Stimulated activated CD8-positive, alpha-beta memory T cell treated with anti-CD3 and anti-CD28 coated beads, Interleukin-15, amount 100 ng/mL, for 1 hour (primary cell): ENCODE data around the gene IL1F10.

Experiments
- DNase-seq: peaks from one replicate; pipeline ENCODE4 v3.0.0-alpha.2; 2020; ENCODE audit warnings: low read depth

IL1F10 gene

DNA sequence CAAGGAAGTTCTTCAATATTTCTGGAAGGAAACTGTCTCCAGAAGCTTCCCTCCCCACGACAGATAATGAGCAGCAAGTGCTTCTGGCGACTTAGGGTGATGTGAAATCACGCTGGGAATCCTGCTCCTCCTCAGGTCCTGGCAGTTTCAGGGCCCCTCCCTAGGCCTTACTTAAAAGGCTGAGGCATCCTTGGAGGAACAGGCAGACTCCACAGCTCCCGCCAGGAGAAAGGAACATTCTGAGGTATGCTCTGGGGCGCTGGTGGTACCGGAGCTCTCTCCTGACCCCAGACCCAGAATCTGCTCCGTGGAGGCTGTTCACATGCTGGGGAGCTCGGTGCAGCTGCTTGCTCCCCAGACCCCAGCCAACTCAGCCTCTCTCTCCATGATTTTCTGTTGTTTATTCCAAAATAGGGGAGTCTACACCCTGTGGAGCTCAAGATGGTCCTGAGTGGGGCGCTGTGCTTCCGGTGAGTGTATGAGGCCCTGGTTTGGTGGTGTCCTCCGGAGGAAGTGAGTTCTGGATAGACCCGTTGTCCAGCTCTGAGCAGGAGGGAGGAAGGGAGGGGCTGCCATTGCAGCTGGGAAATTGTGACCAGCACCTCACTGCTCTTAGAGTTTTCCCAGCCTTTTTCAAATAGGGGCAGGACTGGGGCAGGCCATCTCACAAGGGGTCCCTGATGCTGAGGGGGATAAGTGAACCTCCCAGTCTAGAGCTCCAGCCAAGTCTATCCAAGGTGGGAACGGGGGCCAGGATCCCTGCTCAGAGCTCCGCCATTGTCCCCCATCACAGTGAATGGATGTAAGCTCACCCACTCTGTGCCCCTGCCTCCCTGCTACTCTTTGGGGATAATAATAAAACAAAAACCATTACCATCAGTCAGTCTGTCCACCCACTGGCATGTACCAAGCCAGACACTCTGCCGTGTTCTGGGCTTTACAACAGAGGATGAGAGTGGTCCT is 8.5 kb upstream of the IL1F10 start, which contains the start of gene IL36RN:
IL36RN (plus strand) TSS at position 201 of the 963 bp plus-strand sequence; CDS start at position 442, 241 bp downstream.
- no peak for DNase-seq

DNA sequence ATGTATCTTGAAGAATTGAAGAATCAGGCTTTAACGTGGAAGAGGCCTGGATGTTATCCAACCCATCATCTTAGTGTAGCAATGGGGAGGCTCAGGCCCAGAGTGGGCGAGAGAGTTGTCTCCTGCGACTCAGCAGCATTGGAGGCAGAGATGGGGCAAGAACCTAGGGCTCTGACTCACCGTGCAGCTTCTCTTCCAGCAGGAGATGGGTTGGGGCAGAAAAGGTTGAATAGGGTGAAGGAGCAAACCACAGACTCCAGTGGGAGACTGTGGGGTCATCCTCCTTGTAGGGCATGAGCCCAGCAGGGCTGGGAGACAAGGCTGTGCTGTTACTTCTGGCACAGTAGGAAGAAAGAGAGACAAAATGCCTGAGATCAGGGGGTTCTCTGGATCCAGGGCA is 7.4 kb upstream of the IL1F10 start:
- DNase-seq = no peak

DNA sequence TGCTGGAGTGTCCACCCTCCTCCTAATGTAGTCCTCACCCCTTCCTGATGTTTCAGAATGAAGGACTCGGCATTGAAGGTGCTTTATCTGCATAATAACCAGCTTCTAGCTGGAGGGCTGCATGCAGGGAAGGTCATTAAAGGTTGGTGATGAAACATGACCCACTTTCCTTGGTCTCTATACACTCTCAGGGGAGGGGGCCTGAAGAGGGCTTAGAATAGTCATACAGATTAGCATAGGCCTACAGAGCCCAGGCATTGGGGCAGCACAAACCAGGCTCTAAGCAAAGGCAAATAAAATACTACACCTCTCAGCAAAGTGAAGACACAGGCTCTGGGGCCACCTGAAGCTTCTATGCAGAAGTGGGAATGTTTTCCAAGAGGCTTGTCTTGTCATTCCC is 7.0 kb upstream of the IL1F10 start:
- no peak for DNase-seq

DNA sequence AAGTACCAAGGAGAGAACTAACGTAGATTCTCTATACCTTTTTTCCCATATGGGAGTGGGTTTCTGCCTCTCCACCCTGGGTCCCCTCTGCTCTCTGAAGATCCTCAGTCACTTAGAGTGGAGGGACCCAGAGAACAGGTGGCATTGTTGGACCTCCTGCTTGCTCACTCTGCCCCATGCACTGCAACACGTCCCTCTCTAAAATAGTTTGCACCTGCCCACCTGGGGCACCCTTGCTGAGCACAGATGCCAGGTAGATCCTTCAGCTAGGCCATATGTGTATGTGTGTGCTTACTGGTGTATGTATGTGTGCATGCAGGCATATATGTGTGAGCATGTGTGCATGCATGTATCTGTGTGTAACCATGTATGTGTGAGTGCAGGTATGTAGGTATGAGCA is 6.5 kb upstream of the IL1F10 start:
- DNase-seq = no peak

DNA sequence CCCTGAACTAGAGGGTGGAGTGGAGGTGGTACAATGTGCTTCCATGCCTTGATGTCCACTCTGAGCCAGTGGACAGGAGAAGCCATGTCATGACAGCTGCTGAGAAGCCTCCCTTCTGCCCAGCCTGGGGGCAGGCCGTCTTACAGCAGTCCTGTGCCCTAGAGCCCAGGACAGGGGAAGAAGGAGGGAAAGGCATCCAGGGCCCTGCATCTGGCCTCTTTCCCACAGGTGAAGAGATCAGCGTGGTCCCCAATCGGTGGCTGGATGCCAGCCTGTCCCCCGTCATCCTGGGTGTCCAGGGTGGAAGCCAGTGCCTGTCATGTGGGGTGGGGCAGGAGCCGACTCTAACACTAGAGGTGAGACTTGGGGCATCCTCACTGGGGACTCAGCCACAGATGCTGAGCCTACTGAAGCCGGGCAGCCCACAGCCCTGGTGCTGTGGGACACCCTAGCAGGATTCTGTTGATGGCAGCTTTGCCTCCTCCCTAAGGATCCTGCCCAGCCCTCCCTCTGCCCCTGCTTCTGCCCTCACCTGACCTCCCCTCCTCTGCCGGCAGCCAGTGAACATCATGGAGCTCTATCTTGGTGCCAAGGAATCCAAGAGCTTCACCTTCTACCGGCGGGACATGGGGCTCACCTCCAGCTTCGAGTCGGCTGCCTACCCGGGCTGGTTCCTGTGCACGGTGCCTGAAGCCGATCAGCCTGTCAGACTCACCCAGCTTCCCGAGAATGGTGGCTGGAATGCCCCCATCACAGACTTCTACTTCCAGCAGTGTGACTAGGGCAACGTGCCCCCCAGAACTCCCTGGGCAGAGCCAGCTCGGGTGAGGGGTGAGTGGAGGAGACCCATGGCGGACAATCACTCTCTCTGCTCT is 5.6 kb upstream of the IL1F10 start:
- DNase-seq = no peak

- DNase-seq = no peak
Observed at GRCh38 chr2:113064281-113064680, 3.5 kb upstream of the IL1F10 start.

DNA sequence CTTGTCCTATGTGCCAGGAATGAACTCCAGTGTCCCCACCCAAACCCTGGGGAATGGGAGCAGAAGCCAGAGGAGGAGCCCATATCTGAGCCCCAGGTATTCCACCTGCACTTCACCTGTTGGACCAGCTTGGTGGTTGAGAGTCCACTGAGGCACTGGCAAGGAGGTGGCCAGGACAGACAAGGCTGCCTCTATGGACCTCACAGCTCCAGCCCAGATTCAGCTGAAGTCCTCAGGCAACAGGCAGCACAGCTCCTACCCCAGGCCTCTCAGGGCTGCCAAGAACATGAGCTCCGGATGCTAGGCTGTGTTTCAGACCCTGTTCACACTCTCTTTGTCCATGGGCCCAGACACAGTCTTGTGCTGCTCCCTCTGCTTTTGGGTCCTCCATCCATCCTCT is 2.9 kb upstream of the IL1F10 start:
- DNase-seq = no peak

DNA sequence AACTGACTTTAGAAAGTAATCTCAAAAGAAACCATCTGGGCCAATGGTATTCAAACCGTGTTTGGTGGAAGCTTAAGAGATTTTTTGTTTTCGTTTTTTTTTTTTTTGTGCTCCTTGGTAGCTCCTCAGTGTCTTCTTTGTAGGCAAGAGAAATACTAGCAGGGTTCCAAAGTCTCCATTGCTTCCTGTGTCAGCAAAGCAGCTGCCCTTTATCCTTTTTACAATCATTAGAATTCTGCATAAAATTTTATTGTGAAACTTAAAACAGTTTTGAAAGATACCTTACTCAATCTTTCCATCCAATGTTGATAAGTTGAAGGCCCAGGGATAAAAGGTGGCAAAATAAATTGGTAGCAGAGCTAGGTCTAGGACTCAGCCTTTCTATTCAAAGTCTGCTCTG is 479 bp downstream of the IL1F10 start:
- DNase-seq = no peak

- no peak for DNase-seq
Observed at GRCh38 chr2:113068706-113069485, 1.1 kb downstream of the IL1F10 start.

GRCh38 chr2:113069676-113070605 is 2.2 kb downstream of the IL1F10 start:
- DNase-seq = no peak

GRCh38 chr2:113070606-113070975 is 2.8 kb downstream of the IL1F10 start:
- no peak for DNase-seq

- DNase-seq = no peak
Observed at GRCh38 chr2:113072584-113072983, 4.8 kb downstream of the IL1F10 start.

GRCh38 chr2:113073325-113073834 is 5.6 kb downstream of the IL1F10 start:
- no peak for DNase-seq

DNA sequence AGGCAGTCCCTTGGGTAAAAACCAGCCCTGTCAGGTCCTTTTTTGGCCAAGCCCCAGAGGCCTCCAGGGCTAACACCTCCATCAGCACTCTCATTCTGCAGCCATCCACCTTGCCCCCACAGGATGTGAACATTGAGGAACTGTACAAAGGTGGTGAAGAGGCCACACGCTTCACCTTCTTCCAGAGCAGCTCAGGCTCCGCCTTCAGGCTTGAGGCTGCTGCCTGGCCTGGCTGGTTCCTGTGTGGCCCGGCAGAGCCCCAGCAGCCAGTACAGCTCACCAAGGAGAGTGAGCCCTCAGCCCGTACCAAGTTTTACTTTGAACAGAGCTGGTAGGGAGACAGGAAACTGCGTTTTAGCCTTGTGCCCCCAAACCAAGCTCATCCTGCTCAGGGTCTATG is 7.3 kb downstream of the IL1F10 start:
- no peak for DNase-seq

DNA sequence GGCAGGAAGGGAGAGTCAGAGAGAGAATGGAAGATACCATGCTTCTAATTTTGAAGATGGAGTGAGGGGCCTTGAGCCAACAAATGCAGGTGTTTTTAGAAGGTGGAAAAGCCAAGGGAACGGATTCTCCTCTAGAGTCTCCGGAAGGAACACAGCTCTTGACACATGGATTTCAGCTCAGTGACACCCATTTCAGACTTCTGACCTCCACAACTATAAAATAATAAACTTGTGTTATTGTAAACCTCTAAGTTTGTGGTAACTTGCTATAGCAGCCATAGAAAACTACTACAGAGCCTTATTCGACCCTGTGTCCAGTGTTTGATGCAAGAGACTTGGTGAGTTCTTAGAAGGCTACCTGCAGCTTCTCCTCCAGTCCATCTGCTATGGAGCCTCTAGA is 7.8 kb downstream of the IL1F10 start:
- no peak for DNase-seq

DNA sequence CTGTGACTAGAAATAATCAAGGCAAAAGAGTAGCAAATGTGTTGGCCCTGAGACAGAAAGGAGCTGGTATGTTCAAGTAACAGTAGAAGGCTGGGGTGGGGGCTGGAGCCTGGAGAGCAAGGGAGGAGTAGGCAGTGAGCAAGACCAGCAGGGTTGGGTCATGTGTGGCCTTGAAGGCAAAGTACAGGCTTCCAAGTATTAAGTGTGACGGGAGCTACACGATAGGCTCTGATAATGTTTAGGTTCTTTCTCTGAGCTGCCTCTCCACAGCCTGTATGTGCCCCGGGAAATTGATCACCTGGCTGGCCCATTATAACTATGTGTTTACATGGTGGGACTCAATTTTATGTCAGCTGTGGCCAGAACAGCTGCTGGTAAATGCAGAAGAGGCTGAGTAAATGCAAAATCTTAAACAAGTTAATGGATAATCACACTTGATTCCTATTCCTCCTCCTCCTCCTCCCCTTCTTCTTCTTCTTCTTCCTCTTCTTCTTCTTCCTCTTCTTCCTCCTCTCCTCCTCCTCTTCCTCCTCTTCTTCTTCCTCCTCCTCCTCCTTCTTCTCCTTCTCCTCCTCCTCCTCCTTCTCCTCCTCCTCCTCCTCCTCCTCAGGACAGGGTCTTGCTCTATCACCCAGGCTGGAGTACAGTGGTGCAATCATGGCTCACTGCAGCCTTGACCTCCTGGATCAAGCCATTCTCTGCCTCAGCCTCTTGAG is 9.3 kb downstream of the IL1F10 start:
- no peak for DNase-seq

DNA sequence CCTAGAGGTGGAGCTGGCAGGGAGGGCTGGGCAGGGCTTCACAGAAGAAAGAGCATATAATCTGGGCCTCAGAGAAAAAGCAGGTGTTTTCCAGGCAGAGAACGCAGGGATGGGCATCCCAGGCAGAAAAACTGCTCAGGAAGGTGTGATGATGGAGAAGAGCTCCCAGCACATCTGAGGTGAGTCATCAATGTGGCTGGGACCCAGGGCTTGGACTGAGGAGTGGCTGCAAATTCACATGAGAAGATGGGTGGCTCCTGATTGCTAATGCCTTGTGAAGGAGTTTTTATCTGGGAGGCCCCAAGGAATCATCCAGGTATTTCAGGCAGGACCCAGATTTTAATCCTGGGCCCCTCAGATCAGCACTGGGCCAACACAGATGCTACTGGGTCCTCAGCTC is 10.2 kb downstream of the IL1F10 start:
- no peak for DNase-seq

- no peak for DNase-seq
Observed at GRCh38 chr2:113078350-113078839, 10.6 kb downstream of the IL1F10 start.

- DNase-seq = no peak
Observed at GRCh38 chr2:113079131-113079530, 11.4 kb downstream of the IL1F10 start.

DNA sequence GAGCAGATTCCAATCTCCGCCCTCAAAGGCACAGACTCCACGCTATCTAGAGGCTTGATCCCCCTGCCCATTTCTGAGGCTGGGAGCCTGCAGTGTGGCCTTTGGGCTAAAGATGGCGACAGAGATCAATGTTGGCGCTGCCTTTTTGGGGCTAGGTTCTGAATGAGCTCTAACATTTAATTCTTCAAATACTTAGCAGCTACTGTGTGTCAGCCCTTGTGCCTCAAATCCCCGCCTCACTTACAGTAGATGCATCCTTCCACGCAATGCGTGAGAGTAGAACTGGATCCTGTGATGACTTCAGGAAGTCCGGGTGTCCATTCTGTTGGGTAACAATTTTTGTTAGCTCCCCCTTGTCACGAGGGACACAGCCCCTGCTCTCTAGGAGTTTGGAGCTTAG is 12.4 kb downstream of the IL1F10 start:
- no peak for DNase-seq
